GM21526 (cell line): ENCODE results near the gene MLN.

Experiments
- ATAC-seq: cut with Tn5 transposase; IDR thresholded peaks from one replicate; pipeline ENCODE4 v1.9.1; 2021; ENCODE audit warnings: moderate library complexity; ENCODE audit not compliant: unreplicated experiment, low FRiP score

Gene MLN, protein sequence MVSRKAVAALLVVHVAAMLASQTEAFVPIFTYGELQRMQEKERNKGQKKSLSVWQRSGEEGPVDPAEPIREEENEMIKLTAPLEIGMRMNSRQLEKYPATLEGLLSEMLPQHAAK

DNA sequence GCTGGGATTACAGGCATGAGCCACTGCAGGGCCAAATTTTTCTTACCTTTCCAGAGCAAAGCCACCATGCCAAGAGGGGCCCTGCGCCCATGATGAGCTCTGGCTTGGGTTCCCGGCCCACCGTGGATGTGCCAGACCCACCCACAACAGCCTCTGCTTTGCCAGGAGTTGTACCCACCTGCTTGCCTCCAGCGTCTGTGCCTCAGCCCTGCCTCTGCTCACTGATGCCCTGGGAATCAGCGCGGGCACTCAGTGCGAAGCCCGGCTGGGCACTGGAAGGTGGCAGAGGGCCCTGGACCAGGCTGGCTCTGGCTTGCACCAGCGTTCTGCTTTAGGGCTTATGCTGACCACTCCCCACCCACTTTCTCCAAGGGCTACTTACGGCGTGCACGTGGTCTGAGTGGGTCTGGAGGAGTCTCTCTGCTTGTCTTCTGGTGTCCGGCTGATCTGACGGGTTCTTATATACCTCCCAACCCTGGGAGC is at the start of gene MLN:
MLN (minus strand) TSS at position 433 of the 483 bp plus-strand sequence. CDS start 2,840 bp downstream, outside the sequence.
- ATAC-seq = no peak

- ATAC-seq = no peak
These were observed 49.2 kb upstream of the MLN start for GRCh38 chr6:33853026-33853425.

DNA sequence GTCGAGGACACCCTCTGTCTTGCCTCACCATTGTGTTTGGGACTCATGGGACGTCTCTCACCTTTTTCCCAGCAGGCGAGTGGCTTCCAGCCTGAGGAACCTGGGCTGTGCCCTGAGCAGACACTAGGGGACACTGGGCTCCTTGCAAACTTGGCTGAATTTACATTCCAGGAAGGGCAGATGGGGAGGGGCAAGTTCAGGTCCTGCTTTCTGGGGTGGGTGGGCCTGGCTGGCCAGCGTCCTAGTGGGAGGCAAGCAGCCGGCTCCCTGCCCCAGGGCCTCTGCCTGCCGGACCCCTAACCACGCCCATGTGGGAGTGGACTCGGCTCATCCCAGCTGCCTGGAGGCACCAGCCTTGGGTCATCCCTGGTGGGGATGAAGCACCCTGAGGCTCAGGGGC is 48.2 kb upstream of the MLN start:
- ATAC-seq = no peak

- no peak for ATAC-seq
These were observed 47.2 kb upstream of the MLN start for GRCh38 chr6:33850869-33851541.

DNA sequence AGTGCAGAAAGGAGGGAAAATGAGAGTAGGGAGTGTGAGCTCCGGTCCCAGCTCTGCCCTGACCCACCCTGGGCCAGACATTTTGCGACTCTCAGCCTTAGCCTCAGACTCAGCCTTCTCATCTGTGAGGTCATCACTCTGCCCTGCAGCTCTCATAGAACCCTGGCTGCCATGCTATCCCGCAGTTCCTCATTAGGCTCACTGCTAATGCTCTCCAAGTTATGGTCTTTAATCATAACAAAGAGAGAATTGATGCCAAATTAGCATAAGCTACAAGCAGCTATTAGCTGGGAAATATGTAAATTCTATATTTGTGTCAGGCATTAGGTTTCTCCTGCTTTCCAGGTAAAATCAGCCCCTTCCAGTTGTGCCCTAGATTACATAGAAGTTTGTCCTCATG is 46.5 kb upstream of the MLN start:
- ATAC-seq = no peak

DNA sequence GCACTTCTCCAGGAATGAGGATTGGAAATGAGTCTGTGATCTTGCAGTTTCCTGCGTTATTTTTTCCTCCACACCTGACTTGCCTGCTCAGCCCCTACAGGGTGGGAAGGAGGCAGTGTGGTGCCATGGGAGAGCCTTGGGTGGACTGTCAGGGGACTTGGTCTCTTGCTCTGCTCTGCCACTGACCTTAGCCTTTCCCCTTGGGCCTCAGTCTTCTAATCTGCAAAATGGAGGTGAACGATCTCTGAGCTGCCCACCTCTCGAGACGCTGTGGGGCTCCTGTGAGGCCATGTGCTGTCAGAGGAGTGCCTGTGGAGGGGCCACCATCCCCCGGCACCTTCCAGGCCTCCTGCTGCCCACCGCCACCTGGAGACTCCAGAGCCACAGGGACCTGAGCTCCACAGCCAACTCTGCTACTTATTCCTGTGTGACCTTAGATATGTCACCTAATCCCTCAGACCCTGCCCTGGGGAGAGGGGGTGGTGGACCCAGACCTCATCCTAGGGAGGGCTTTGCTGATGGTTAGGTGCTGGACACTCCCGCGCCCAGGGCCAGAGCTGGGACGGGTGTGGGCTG is 45.8 kb upstream of the MLN start:
- ATAC-seq = no peak

- ATAC-seq = no peak
These were observed 44.7 kb upstream of the MLN start for GRCh38 chr6:33848484-33848883.

GRCh38 chr6:33847867-33848266 is 44.1 kb upstream of the MLN start:
- ATAC-seq = no peak

- no peak for ATAC-seq
These were observed 43.3 kb upstream of the MLN start for GRCh38 chr6:33847078-33847477.

DNA sequence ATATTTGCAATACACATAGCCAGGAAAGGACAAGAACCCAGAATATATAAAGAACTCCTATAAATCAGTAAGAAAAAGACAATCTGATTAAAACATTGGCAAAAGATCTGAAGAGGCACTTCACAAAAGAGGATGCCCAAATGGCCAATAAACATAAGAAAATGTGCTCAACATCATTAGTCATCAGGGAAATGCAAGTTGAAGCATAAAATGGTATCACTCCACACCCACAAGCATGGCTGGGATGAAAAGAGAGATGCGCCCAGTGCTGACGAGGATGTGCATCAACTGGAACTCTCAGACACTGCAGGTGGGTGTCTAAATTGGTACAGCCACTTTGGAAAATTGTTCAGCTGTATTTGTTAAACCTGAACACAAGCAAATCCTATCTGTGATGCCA is 42.4 kb upstream of the MLN start:
- ATAC-seq = no peak

DNA sequence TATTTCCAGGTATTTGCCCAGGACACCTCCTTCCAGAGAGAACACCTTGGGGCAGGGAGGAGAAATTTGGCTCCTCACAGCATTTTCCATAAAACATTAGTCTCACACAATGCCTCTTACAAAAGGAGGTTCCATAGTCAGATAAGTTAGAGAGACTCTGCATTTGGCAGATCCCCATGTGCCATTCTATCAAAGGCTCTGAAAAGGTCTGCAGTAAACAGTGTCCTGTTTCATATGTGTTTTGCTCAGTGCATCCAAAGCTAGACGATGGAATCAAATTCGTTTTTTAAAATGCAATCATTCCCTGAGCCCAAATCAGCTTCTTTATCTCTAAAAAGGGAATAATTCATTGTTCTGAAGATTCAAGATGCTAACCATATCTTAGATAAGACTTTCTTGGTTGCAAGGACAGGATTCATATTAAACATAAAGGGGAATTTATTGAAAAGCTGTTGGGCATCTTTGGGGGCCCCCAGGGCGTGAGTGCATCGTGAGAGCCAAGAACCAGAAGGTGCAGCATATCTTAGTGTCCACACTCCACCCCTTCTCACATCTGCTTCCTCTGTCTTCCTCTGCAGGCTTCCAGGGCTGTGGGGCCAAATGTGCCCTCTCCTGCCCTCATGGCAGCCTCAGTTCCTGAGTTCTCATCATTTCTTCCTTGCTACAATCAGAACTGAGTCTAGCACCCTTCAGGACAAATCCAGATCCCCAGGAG is 41.4 kb upstream of the MLN start:
- ATAC-seq = no peak

- no peak for ATAC-seq
These were observed 39.6 kb upstream of the MLN start for GRCh38 chr6:33843131-33844121.

DNA sequence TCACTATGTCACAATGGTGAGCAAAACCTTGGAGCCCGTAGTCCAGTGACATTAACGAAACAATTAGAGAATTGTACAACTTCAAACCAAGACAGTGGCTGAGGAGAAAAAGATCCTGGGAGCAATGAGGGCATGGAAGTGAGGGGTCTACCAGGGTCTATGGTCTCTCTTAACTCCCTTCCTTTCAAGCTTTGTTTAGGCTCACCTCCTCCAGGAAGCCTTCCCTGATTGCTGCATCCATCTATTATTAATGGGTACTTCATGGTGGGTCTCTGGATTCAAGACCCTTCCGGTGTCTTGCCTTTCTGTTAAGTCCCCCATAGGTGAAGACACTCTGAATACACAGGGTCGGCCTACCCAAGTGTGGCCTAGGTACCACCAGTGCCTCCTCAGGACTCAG is 38.1 kb upstream of the MLN start:
- no peak for ATAC-seq

DNA sequence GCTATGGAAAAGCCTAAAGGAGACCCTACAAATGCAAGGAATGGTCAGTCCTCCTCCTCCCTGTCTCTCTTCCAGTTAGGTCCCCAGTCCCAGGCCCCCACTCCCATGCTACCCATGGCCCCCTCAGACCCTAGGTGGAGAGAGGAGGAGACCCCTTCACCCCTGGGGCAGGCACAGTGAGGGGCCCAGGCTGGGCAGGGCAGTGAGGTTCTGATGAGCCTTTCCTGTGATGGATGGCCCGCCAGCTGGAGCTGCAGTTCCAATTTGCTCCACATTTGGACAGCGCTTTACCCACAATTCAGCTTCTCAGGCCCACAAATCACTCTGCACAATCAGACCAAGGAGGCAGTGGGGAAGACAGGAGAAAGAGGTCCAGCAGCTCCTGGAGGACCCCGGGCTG is 37.3 kb upstream of the MLN start:
- ATAC-seq = no peak

- no peak for ATAC-seq
These were observed 36.5 kb upstream of the MLN start for GRCh38 chr6:33840048-33840926.

GRCh38 chr6:33839399-33840047 is 35.7 kb upstream of the MLN start:
- ATAC-seq = no peak

DNA sequence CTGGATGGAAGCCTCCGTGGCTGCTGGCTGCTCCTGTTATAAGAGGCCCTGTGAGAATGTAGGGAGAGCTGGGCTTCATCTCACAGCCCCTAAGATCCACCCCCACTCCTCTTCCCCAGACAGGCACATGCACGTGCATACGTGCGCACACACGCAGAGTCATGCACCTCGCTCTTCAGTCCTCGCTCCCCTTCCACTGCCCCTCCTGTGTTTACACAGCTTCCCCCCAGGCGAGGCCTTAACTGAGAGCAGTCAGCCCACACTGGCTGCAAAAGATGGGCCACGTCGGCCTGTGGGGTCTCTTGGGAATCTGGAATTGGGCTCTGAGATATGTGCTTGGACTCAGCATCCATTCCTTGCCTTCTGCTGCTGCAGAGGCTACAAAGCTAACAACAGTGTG is 35.2 kb upstream of the MLN start:
- no peak for ATAC-seq

GRCh38 chr6:33837971-33838665 is 34.3 kb upstream of the MLN start:
- no peak for ATAC-seq
